HG02938 (cell line): ENCODE results near the gene SOCS7.

Source experiments
- ATAC-seq: cut with Tn5 transposase; IDR thresholded peaks from one replicate; pipeline ENCODE4 v1.9.1; 2021; ENCODE audit warnings: mild to moderate bottlenecking, moderate library complexity; ENCODE audit not compliant: unreplicated experiment

Gene SOCS7, protein sequence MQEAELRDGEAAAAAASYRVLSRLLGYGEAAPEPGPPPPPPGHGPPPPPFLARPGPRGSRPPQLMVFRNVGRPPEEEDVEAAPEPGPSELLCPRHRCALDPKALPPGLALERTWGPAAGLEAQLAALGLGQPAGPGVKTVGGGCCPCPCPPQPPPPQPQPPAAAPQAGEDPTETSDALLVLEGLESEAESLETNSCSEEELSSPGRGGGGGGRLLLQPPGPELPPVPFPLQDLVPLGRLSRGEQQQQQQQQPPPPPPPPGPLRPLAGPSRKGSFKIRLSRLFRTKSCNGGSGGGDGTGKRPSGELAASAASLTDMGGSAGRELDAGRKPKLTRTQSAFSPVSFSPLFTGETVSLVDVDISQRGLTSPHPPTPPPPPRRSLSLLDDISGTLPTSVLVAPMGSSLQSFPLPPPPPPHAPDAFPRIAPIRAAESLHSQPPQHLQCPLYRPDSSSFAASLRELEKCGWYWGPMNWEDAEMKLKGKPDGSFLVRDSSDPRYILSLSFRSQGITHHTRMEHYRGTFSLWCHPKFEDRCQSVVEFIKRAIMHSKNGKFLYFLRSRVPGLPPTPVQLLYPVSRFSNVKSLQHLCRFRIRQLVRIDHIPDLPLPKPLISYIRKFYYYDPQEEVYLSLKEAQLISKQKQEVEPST

DNA sequence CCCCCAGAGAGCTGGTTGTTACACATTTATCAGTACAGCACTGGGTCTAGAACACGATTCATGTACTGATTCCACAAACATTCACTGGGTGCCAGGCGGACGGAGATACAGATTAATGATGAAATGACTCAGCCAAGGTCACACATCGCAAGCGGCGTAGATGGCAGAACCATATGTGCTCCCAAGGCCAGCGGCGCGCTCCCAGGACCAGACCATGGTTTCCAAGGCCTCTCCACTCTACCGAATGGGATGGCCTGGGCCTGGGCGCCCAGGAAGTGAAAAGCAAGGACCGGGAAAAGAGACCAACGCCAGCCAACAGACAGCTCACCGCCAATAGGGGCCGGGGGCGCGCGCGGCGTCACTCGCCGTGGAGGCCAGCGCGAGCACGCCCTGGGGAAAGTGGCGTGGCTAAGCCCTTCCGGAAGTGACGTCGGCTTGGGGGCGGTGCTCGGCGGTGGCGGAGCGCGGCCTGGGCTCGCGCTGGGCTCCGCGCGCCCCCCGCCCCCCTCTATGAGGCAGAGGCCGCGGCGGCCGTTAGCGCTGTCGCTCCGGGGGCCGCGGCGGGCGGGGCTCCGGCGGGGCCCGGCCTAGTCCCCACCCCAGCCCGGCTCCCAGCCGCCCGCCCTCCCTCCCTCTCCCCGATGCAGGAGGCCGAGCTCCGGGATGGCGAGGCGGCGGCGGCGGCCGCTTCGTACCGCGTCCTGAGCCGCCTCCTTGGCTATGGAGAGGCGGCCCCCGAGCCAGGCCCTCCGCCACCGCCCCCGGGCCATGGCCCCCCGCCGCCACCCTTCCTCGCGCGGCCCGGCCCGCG, at the start of gene SOCS7:
TSS of gene SOCS7 (plus strand) at position 433 of the 811 bp plus-strand sequence. CDS start at position 642, 209 bp downstream.
- peak; percentile 82 for ATAC-seq

DNA sequence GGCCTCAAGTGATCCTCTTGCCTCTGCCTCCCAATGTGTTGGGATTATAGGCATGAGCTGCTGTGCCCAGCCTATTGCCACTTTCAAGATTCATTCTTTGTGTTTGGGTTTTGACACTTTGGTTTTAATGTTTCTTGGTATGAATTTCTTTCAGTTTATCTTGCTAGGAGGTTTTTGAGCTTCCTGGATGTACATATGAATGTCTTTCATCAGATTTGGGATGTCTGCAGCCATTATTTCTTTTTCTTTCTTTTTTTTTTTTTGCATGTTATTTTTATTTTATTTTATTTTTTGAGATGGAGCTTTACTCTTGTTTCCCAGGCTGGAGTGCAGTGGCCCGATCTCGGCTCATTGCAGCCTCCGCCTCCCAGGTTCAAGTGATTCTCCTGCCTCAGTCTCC, 36.1 kb upstream of the SOCS7 start:
- ATAC-seq = no peak

DNA sequence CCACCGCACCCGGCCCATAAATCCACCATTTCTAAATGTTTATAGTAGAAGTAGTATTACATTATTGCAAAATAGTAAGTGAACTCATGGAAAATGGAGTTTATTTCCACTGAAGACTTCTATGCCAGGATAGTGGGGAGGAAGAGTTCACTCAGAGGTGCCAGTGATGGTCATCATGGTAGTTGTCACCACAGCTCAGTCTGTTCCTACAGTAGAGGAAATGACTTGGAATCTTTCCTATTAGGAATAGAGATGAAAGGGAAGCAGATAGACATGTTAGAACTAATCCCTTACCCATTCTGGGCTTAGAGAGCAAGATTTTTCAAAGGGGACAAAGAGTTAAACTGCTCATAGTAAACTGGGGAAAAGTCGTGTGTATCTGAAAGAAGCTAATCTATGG, 34.6 kb upstream of the SOCS7 start:
- no peak for ATAC-seq

DNA sequence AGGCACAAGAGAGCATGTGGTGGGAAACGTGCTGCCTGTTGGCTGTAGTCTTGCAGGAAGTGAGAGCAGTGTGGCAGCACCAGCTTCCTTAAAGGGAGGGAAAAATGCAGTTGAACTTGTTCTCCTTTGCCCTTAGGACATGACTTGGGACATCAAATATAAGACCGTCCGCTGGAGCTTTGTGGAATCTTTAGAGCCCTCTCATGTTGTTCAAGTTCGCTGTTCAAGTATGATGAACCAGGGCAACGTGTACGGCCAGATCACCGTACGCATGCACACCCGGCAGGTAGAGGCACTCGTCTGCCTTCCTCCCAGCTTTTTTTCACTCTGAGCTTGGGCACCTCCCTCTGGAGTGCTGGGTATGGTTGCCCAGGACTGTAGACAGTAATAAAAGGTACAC, 31.2 kb upstream of the SOCS7 start:
- ATAC-seq = no peak

- ATAC-seq = no peak
These were observed 29.4 kb upstream of the SOCS7 start for GRCh38 chr17:38322156-38322779.

GRCh38 chr17:38322897-38323296, 28.7 kb upstream of the SOCS7 start:
- ATAC-seq = no peak

GRCh38 chr17:38324141-38324697, 27.4 kb upstream of the SOCS7 start:
- ATAC-seq = no peak

DNA sequence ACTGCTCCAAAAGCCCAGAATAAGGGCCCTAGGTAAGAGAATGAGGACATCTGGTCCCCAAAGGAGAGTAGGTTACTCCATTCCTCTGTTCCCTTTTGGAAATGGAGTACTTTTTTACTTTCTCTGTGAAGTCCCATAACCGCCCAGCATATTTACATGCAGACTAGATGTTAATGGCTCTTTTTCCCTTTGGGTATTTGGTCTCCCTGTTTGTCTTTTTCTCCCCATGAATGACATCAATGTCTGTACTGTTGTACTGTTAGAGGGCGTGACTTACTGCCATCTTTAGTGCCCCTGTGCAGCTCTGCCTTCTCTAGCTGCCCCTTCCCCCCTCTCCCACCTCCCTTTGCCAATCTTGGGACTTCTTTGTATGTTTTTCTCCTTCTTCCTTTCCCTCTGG, 26.9 kb upstream of the SOCS7 start:
- ATAC-seq = no peak

GRCh38 chr17:38325221-38325851, 26.3 kb upstream of the SOCS7 start:
- ATAC-seq = no peak

GRCh38 chr17:38326996-38327792, 24.4 kb upstream of the SOCS7 start:
- ATAC-seq = no peak

DNA sequence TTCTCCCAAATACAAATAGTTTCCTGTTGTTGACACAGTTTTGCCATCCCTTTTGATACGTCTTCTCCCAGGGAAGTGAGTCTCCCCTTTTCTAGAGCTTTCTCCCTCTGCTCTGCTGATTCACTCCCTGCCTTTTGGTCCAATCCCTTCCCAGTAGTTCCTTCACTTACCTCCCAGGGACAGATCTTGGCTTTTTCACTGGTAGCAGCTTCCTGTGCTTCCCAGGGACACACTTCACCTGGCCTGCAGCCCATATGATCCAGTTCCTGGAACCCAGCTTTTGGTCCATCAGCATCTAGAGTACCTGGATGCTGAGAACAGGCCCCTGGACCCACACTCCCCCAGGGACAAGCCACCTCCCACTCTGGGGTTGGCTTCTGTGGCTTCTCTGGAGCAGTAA, 23.7 kb upstream of the SOCS7 start:
- no peak for ATAC-seq

DNA sequence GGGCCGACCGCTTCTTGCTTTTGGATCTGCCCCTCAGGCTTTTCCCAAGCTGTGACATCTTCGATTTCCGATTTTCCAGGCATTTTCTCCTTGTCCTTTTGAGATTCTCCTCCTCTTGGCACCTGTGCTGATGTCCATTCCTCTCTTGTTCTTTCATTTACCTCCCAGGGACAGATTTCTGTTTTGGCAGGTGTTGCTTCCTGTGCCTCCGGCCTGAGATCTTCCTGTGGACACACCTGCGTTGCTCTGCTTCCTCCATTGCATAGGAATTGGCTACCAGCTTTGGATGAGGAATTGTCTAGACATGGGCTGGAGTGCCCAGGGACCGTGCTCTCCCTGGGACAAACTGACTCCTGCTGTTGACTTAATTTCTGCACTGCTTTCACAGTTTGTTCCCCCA, 23.0 kb upstream of the SOCS7 start:
- no peak for ATAC-seq

DNA sequence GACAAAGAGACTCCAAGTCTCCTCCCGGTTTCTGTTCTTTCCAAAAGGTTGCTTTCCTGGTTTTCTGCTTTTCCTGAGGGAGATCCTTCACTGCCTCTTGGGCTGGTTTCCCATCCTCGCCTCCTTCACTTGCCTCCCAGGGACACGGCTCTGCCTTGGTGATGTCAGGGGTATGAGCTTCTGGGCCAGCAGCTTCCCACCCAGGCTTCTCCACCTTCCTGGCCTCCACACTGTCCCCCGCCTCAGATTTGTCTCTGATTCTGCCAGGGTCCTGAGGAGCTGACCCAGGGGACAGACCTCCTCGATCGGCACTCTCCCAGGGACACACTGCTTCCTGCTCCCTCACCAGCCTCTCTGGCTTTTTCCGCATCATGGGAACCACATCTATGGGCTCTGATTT, 22.4 kb upstream of the SOCS7 start:
- ATAC-seq = no peak

DNA sequence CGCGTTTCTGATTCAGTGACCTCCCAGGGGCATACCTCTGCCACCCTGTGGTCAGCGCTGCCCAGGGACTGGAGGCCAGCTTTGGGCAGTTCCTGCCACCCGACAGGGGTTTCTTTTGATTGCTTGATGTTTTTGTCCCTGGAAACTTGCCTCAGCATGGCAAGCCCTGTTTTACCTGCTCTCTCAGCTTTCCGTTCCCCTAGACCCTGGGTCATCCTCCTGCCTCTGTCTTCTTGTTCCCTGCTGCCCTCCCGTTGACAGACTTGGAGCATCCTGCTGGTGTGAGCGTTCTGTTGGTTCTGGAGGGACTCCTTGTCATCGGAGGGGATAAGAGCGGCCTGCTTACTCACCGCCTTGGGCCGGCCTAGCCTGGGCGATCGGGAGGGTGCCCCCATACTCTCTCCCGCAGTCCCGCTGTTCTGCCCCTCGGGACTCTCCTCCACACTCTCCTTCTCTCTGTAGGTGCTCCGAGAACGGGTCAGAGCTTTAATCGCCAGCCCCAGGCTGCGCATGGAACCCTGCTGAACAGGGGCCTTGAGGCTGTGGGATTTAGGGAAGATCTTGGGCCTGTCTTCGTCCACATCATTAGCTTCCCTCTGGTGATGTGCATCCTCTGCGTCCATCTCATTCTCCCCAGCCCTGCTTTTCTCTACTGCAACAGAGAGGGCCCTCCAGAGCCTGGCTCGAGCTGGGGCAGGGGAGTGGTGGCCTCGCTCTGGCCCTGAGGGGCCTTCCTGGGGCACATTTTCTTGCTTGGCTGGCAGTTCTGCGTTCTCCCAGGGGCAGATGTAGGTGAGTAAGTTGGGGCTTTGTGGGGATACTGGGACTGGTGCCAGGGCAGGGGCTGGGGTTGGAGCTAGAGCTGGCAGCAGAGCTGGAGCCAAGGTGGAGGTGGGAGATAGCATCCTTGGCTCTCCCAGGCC, 21.6 kb upstream of the SOCS7 start:
- ATAC-seq = no peak

DNA sequence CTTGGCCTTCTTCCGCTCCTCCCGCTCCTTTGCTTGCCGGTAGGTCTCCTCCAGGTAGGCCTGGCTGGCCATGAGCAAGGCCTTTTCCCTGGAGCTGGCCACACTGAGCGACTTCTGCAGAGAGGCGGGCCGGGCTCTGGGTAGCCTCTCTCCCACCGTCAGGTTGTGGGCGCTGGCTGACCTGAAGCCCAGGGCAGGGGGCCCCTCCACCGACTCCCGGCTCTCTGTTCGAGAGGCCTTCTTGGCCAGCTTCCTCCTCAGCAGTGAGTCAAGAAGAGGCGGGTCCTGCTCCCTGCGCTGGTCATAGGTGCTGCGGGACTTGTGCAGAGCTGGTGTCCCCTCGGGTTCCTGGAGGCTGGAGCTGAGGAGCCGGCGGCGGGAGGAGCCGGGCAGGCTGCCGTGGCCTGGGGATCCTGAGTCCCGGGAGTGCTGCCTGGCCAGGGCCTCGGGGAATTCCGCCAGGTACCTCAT, 20.7 kb upstream of the SOCS7 start:
- ATAC-seq = no peak

DNA sequence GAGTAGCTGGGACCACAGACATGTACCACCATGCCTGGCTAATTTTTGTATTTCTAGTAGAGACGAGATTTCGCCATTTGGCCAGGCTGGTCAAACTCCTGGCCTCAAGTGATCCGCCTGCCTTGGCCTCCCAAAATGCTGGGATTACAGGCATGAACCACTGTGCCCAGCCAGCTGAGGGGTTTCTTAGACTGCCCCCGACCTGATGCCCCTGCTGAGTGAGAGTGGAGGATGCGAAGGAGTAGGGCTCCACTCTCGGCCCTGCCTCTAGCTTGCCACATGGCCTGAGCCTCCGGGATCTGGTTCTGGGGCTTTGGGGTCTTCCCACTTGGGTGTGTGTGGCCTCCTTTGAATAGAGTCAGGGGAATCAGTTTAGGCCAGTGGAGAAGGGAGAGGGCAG, 18.9 kb upstream of the SOCS7 start:
- ATAC-seq = no peak

DNA sequence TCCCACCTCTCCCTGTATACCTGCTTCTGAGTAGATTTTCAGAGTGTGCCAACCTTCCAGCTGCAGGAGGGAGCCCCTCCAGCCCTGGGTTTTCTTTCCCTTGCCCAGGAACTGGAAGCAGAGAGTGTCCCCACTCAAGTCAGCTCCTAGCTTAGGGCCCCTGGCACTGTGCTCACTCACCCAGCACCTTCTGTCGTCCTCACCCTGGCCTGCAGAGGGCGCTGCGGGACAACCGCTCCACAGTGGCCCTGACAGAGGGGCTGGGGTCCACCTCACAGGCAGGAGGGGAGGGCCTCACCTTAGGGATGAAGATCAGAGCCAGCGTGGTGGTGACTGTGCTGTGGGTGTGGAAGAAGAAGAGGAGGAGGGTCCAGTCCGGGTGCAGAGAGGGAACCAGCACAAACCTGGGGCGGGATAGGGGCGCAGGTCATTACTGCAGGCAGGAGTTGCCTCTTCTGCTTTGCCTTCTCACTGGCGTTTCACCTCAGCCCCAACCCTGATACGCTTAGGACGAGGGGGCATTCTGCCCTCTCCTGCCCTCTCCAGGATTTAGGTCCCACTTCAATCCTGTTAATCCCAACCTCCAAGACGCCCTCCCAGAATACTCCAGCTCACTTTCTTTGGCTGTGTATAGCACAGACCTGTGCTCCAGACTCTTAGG, 17.9 kb upstream of the SOCS7 start:
- no peak for ATAC-seq
